Right ventricle myocardium inferior (tissue), 1 donor: ENCODE results near the gene TMEM219. TPM values are rescaled to one million over a fixed set of nuclear protein-coding genes. Genes with fewer than 3 reads are reported as not detected.

Experiments used
- ATAC-seq: fragments of 200-7000 bp; cut with Tn5 transposase; one replicate; pipeline ENCODE4 v1.9.1; 2020; ENCODE audit warnings: mild to moderate bottlenecking, moderate library complexity
- DNase-seq: peaks from one replicate; pipeline ENCODE4 v3.0.0; 2021; ENCODE audit errors: missing footprints
- intact Hi-C: fragments of 100-400 bp; cut with DNase I; formaldehyde crosslinking; loops from one replicate; pipeline ENCODE4 v1.11.0; 2022
- total RNA-seq: library from RNA; stranded (reverse); fragmentation: NEBNext Ultra II Directional; extraction: Animal tissue kit (Norgen Biotek cat#: 25700); gene quantifications from one replicate; pipeline ENCODE4 v1.2.1, GENCODE V29; 2021
- donor health status: DM: no; HTN: yes; CAD: no; lungs with severe emphysema.

Gene TMEM219
- total RNA-seq, 1 donor from 2014 or later: 74.4 TPM

GRCh38 chr16:29975134-29975538 lies 13.3 kb downstream of the TMEM219 start:
- DNase-seq (no peak), ATAC-seq (no peak)
- intact Hi-C loops: no loop called here

GRCh38 chr16:29975811-29976511 lies 14.1 kb downstream of the TMEM219 start:
- ATAC-seq (no peak), DNase-seq (no peak)
- intact Hi-C loops: loop anchor here (2.0 kb wide), 2 partner anchors 15 to 19 kb away; partner anchors contain the start of gene HIRIP3

- intact Hi-C loops: loop anchor here (2.0 kb wide), 2 partner anchors 16 to 18 kb away; partner anchors contain the start of gene HIRIP3
- ATAC-seq: no peak
- no peak for DNase-seq
These were observed 15.4 kb downstream of the TMEM219 start for GRCh38 chr16:29977063-29977825.

GRCh38 chr16:29978081-29978480 lies 16.2 kb downstream of the TMEM219 start:
- DNase-seq (no peak), ATAC-seq (no peak)
- intact Hi-C loops: no loop called here

GRCh38 chr16:29978564-29979270 lies 16.8 kb downstream of the TMEM219 start:
- DNase-seq: no peak
- intact Hi-C loops: no loop called here
- no peak for ATAC-seq

- intact Hi-C loops: no loop called here
- DNase-seq: no peak
These were observed 20.9 kb downstream of the TMEM219 start for GRCh38 chr16:29982560-29983419.

GRCh38 chr16:29983420-29984136 lies 21.7 kb downstream of the TMEM219 start:
- ATAC-seq: no peak
- intact Hi-C loops: no loop called here
- DNase-seq: no peak

More at GRCh38 chr16:29982560-29983419, 20.9 kb downstream of the TMEM219 start:
- no peak for ATAC-seq

- intact Hi-C loops: no loop called here
- DNase-seq (no peak), ATAC-seq (no peak)
These were observed 22.4 kb downstream of the TMEM219 start for GRCh38 chr16:29984137-29984763.

- ATAC-seq: no peak
- intact Hi-C loops: loop anchor here (1.0 kb wide), 1 partner anchor 10 kb away; no protein-coding TSS in a partner anchor
- no peak for DNase-seq
These were observed 22.9 kb downstream of the TMEM219 start for GRCh38 chr16:29984764-29985147.

- DNase-seq: peak; percentile 32
- intact Hi-C loops: loop anchor here (1.0 kb wide), 1 partner anchor 11 kb away; no protein-coding TSS in a partner anchor
These were observed 23.5 kb downstream of the TMEM219 start for GRCh38 chr16:29985271-29985811.

GRCh38 chr16:29986231-29986630 lies 24.4 kb downstream of the TMEM219 start:
- intact Hi-C loops: no loop called here
- DNase-seq: no peak

More at GRCh38 chr16:29985271-29985811, 23.5 kb downstream of the TMEM219 start:
- ATAC-seq: no peak

GRCh38 chr16:29986931-29987330 lies 25.1 kb downstream of the TMEM219 start:
- intact Hi-C loops: no loop called here
- ATAC-seq: no peak
- no peak for DNase-seq

More at GRCh38 chr16:29986231-29986630, 24.4 kb downstream of the TMEM219 start:
- ATAC-seq: no peak

GRCh38 chr16:29987371-29988085 lies 25.6 kb downstream of the TMEM219 start:
- ATAC-seq: no peak
- intact Hi-C loops: no loop called here
- DNase-seq: peak; percentile 41

- ATAC-seq: no peak
- DNase-seq: peak; percentile 32
- intact Hi-C loops: no loop called here
These were observed 26.6 kb downstream of the TMEM219 start for GRCh38 chr16:29988346-29989075.

- DNase-seq (no peak), ATAC-seq (no peak)
- intact Hi-C loops: no loop called here
These were observed 27.4 kb downstream of the TMEM219 start for GRCh38 chr16:29989111-29989858.
